Hematopoietic multipotent progenitor cell treated with erythropoietin and hydrocortisone succinate and interleukin-3 and kit ligand, for 17 days (in vitro differentiated cells): ENCODE data around the gene TCF12.
"Not testable (repeated sequence)": the region's sequence is repeated elsewhere in the genome, so short reads cannot be mapped to it uniquely, and the experiment has no call there.

Source experiments
- DNase-seq: peaks from one replicate; pipeline ENCODE4 v3.0.0-alpha.2; 2015; ENCODE audit warnings: low spot score

The TCF12 gene

DNA sequence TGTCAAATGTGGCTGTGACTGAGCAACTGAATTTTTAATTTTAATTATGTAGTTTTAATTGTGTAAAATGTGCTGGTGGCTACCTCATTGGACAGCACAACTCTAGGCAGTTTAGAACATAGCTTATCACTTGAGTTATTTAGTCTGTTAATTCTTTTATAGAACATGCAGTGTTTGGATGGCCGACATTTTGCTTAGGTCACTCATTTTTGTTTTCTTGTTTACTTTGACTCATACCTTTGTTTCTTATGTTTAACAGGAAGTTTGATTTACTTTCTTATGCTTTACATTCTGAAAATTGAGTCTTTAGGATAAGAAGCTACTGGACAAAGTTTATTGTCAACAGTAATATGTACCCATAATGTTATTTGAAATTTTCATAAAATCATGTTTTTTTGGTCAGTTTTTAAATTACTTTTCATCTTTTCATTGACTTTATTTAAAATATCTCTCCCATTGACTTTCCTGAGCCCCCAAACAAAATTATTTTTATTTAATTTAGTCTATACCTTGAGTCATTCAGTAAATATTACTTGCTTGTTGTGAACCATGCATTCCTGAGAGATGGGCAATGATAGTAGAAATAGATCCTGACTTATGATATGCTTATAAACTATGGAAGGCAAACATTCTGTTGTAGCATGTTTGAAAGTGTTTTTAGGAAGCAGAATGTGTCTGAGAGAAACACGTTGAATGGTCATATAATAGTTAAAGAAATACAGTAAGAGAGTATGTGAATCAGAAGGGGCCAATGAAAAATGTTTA, 60.6 kb downstream of the TCF12 start:
- no peak for DNase-seq

DNA sequence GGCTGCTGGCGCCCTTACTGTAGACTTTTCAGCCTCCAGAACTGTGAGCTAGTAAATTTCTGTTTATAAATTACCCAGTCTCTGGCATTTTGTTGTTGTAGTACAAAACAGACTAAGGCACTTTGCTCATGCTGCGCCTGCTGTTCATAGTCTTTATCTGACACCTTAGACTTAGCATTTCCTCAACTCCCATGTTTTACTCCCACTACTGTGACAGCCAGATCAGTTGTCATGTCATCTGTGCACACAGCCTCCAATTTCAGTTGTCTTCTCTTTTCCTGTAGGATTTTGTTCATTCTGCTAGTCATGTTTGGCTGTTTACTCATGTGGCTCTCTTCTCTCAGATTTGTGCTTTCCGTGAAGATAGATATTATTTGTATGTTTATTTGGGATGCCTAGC, 62.0 kb downstream of the TCF12 start:
- DNase-seq = no peak

DNA sequence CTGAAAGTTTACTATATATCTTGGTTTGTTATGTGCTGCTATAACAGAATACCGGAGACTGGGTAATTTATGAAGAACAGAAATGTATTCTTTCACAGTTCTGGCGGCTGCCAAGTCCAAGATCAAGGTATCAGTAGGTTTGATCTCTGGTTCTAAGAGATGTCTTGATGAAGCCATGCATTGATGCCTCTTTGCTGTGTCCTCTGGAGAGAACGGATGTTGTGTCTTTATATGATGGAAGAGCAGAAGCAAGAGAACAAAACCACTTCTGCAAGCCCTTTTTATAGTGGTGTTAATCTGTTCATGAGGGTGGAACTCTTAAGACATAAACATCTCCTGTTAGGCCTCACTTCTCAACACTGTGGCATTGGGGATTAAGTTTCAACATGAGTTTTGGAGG, 62.7 kb downstream of the TCF12 start:
- no peak for DNase-seq

DNA sequence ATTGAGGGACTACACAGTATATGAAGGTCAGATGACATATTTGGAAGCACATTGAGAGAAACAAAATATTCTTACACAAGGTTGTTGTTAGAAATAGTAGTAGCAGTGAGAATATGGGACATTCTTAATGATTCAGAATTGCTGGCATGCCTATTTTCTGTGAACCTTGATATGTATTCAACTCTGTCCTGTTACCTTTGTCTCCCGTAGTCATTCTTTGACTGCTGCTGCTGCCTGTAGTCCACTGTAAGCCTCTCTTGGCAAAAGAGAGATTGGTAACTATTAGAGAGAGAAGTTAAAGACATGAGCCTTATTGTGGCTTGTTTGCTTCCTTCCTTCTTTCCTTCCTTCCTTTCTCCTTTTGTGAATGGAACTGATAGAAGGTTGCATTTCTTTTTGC, 64.5 kb downstream of the TCF12 start:
- no peak for DNase-seq

DNA sequence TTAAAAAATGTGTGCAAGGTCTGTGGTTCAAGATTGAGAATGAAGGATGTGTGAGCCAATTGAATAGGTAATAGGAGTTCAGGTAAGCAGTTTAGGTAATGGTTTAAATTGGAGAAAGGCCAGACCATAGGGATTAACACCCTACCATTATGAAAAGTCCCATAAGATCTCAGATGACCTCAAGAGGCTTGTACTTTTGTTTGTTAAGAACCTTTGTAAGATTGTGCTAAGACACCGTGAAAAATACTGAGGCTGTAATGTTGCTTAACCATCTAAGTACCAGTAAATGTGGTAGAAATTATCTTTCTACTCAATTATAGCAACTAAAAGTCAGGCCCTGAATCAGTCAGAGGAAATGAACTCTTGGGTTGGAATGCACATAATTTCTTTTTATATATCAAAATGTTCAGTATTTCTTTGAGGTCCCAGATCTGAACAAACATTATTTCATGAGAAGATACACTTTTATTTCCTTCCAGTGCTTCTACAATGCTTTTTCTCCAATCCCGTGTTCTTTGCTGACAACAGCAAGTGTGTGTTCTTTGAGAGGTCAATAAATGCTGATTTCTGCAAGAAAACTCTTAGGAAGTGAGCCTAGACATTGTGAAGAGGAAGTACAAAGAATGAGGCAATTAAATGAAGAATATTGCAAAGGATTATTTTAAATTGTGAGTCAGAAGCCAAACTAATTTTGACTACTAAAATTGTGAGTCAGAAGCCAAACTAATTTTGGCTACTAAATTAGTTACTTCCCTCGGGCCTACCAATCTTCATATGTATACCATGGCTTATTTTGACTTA, 66.4 kb downstream of the TCF12 start:
- no peak for DNase-seq

DNA sequence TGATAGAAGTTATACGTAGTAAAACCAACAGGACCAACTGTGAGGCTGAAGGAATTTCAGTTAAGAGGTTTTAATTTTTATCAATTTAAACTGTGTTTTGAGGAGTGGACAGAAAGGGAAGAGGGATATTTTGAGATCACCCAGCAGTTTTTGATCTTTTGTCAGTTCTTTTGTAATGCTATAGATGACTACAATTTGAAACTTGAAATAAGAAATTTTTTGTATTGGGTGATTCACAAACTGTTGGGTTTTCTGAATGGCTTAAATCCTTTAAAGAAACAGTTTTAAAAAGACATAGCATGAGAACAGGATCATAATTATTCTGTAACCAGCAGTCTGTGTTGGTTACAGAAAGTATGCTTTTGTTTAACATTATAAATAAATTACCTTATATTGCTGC, 67.4 kb downstream of the TCF12 start:
- DNase-seq = no peak

DNA sequence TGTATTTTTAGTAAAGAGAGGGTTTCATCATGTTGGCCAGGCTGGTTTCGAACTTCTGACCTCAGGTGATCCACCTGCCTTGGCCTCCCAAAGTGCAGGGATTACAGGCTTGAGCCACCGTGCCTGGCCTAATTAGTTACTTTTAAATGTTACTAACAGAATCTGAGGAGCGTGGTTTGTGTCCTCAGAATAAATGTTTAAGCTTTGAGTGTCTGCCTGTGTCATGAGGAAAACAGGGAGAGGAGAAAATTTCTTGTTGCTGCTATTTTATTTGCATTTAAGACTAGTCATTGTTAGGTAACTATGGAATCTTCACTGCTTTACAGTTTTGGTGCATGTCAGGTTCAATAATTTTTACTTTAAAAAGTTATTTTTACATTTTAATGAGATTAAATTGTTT, 68.8 kb downstream of the TCF12 start:
- DNase-seq = no peak

DNA sequence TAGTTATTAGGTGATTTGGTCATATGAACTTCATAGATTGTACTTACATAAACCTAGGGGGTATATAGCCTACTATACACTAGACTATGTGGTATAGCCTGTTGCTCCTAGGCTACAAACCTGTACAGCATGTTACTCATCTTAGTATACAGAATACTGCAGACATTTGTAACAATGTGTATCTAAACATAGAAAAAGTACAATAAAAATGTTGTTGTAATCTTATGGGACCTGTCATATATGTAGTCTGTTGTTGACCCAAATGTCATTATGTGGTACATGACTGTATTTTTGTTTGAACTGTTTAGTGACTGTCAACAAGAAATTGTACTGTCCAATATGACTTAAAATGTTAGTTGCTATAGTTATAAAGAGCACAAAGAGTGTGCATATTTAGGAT, 69.8 kb downstream of the TCF12 start:
- no peak for DNase-seq

DNA sequence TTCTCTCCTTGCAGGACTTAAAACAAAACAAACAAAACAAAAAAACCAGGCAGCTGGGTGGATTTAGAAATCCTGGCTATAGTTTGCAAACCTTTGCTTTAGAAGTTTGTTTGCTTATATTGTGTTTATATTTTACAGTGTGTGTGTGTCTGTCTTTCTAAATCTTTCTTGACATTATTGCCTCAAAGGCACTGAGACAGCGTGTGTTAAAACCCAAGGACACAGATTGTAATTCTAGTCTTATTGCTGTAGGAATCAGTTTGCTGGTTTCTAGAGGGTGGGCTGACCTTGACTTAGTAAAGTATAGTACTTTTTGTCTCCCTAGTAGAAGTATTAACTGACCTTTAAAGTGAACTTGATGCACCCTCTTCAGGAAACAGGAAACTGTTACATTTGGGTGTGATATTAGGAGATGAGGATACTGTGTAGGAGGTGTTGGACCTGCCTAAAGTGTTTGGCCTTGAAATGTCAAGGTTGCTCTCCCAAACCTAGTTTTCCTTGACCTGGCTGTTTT, 71.0 kb downstream of the TCF12 start:
- no peak for DNase-seq

DNA sequence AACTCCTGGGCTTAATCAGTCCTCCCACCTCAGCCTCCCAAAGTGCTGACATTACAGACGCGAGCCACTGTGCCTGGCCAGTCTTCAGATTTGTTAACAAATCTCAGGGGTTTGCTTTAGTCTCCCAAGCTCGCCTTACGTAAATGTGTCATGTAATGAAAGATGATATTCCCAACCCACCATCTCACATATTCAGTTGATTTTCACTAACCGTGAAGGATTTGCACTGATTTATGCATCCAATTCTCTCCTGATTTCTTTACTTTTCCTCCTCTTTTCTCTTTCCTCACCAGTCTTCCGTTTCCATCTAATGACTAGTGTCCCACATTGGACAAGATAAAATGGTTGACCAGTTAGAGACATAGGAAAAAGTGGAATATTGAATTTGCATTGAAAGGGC, 72.6 kb downstream of the TCF12 start:
- no peak for DNase-seq

DNA sequence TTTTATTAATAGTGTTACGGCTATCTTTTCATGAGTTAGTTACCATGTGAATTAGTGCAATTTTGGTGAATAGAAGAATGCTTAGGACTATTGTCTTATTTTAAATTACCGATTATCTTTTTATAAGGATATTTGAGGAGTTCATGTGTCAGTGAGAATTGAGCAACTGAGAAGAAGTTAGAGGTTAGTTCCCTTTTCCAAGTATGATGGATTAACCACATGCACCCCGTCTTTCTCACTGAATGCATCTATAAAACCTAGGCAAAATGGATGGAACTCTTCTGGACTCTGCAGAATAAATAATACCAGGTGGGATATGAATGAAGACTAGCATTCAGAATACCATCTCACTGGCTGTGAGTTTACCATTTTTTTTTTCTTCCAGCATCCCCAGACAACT, 74.3 kb downstream of the TCF12 start:
- no peak for DNase-seq

DNA sequence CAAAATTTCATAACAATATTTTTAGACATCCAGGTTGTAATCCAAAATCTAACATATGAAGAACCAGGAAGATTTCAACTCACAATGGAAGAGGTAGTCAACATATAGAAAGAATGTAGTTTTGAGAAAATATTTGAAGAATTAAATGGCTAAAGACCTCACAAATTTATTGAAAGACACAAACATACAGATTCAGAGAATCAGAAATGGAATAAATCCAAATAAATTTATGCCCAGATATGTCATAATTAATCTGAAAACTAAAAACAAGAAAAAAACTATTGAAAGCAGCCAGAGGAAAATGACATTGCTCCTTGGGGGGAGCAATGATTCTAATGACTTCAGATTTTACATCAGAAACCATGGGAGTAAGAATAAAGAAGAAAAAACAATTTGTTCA, 75.8 kb downstream of the TCF12 start:
- no peak for DNase-seq

DNA sequence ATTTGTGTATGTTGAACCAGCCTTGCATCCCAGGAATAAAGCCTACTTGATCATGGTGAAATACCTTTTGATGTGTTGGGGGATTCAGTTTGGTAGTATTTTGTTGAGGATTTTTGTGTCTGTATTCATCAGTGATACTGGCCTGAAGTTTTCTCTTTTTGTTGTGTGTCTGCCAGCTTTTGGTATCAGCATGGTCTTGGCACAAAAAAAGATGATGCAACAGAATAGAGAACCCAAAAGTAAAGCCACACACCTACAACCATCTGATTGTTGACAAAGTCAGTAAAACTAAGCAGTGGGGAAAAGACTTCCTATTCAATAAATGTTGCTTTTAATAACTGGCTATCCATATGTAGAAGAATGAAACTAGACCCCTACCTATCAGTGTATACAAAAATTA, 77.6 kb downstream of the TCF12 start:
- DNase-seq = no peak

DNA sequence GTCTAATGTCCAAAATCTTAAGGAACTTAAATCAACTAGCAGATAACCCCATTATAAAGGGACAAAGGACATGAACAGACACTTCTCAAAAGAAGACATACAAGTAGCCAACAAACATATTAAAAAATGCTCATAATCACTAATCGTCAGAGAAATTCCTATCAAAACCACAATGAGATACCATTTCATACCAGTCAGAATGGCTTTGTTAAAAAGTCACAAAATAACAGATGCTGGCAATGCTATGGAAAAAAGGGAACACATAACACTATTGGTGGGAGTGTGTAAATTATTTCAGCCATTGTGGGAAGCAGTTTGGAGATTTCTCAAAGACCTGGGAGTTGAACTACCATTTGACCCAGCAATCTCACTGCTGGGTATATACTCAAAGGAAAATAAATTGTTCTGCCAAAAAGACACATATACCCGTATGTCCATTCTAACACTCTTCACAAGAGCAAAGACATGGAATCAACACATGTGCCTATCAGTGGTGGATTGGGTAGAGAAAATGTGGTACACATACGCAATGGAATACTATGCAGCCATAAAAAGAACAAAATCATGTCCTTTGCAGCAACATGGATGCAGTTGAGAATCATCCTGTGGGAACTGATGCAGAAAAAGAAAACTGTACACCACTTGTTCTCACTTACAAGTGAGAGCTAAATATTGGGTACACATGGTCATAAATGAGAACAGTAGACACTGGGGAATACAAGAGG, 78.5 kb downstream of the TCF12 start:
- DNase-seq = no peak

DNA sequence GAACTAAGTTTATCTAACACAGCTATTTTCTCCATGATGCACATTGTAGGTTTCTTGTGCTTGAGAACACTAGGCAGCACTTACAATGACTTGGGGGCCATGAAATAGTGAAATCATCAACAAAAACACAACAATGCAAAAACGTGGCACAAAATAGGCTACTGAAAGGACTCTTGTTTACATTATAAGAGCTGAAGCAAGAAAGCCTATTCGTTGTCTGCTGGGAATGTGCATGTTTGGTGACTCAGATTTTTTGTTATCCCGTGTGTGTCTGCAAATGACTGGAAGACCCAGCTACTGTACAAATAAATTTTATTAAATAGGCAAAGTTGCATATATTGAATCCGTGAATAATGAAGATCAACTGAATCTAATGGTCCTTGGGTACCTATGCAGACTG, 85.0 kb downstream of the TCF12 start:
- no peak for DNase-seq

DNA sequence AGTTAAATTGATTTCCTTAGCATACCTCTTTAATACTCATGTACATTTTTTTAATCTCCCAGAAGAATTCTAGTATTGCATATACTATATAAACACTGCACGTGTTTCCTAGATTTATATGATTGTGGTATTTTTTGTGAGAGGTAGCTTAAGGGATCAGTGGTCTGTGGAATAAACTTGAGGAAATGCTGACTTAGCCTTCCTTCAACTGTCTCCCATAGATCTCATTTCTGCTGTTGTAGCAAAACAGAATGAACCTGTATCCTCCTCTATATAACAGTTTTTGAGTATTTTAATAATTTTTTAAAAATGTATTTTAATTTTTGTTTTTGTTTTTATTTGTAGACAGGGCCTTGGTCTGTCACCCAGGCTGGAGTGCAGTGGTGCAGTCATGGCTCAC, 86.8 kb downstream of the TCF12 start:
- DNase-seq = no peak

DNA sequence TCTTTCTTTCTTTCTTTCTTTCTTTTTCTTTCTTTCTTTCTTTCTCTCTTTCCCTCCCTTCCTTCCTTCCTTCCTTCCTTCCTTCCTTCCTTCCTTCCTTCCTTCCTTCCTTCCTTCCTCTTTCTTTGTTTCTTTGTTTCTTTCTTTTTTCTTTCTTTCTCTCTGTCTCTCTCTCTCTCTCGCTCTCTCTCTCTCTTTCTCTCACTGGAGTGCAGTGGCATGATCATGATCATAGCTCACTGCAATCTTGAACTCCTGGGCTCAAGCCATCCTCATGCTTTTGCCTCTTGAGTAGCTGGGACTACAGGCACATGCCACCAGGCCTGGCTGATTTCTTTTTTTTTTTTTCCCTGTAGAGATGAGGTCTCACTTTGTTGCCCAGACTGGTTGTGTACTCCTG, 89.4 kb downstream of the TCF12 start:
- not testable (repeated sequence) for DNase-seq

DNA sequence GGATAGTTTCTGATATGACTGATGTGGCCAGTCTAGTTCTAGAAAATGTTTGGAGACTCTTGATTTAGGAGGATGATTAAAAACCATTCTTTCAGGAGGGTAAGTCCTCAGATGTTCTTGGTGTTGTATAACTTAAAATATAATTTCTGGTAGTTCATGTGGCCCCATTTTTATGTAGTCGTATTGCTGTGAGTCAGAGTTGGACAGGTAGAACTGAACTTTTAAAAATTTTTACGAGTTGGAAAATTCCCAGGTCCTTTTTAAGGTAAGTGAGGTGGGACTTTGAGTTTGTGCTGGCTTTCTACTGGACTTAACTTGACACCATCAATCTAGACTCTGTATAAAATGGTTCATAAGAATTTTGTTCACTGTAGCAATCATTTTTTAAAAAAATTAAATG, 92.3 kb downstream of the TCF12 start:
- DNase-seq = no peak

DNA sequence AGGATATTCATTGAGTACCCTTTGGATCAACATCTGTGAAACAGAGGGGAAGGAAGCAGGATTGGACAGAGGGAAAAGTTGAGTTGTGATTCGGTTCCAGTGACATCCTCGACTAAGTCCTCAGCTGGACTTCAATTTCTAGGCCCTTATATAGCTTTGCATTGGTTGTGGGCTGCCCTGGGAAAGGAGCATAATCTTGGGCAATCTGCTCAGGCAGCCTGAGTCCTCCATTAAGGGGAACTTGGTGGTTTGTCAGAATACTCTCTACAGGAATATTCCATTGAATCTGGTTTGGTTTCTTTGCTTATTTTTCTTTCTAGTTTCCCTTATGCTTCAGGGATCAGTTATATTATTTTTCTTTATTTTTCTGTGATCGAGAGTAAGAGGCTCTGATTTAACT, 94.1 kb downstream of the TCF12 start:
- DNase-seq = no peak

DNA sequence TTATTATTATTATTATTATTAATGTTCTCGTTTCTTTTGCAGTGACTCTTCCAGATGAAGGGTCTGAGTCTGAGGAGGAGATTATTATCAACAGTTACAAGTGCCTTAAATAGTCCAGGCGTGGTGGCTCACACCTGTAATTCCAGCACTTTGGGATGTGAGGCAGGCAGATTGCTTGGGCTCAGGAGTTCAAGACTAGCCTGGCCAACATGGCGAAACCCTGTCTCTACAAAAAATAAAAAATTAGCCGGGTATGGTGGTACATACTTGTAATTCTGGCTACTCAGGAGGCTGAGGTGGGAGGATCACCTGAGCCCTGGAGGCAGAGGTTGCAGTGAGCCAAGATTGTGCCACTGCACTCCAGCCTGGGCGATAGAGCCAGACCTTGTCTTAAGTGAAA, 96.5 kb downstream of the TCF12 start:
- DNase-seq = not testable (repeated sequence)

DNA sequence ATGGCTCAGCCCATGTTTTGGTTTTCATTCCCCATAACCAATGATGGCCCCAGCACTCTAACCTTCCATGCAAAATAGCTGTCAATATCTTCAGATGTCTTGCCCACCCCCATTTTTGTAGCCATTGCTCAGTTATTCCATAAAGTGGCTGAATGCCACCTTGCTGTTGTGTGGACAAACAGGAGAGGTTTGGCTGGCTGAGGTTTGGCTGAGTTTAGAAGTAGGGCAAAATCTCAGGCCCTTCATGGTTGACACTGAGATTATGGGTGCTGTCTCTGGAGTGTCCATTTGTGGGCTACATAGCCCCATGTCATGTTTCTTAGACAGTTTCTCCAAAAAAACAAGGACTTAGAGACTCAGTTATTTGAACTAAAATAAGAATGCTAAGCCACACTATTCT, 96.9 kb downstream of the TCF12 start:
- no peak for DNase-seq

DNA sequence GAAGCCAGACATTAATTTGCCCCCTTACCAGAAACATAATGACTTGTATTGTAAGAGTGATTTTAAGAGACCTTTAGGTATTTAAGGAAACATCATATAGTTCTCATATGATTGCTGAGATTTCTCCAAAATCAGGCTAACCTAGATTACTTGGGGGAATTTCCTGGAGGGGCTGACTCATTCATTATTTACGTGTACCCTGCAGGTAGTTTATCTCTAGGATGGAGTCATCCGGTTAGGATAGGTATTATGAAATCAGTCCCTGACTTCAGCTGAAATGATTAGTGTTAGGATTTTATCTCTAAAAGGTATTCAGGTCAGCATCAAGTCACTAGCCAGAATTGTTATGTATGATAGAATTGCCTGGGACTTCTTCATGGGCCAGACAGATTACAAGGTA, 97.5 kb downstream of the TCF12 start:
- no peak for DNase-seq

DNA sequence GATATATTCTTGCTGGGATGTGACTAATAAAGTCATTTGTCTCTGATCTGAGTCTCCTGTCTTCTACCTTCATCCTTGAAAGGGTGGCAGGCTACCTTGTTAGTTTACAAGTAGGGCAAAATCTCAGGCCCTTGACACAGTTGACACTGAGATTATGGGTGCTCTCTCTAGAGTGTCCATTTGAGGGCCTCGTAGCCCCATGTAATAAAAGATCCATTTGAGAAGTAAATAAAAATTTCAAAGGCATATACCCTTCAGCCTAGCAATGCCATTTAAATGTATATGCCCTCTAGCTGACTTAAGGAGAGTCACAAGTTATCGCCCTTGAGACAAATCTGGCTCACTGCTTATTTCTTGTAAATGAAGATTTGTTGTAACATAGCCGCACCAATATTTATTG, 98.6 kb downstream of the TCF12 start:
- no peak for DNase-seq
